ENCODE data around the gene GCNT2. TPM values are rescaled to one million over a fixed set of nuclear protein-coding genes. Genes with fewer than 3 reads are reported as not detected.
A peak's percentile ranks its signal among the peaks of the same experiment; 100 is the strongest.
"Not testable (repeated sequence)": the region's sequence is repeated elsewhere in the genome, so short reads cannot be mapped to it uniquely, and the experiment has no call there.

GCNT2 gene
- total RNA-seq, 1 experiment from 2014 or later, result 33.4 TPM

DNA sequence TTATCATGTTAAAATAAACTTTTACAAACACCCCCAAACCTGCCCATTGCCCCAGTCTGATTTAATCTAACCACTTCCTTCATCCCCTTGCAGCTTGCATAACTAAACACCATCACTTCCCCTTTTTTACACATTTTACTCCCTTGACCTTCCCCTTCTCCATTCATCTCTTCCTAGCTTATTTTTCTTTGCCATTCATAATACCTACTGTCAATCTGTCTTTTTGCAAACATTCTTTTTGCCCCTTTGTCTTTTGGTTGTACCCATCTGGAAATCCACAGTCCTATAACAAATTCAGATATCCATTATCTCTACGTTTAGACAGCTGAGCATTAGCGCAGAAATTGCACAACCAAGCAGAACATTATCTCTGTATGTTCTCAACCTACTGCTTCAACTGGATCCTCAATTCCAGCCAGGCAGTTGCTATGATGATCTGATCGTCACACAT, 122.1 kb downstream of the GCNT2 start:
- DNase-seq, result no peak
- Histone ChIP-seq H3K4me3 (ENCODE audit: insufficient read depth, low read depth, low read length) (no peak overlapping the region), H3K27me3 (ENCODE audit: control insufficient read depth, insufficient read depth, low read length) (no peaks in the 10 kb centered on the region), H3K36me3 (replicated peaks; ENCODE audit: control insufficient read depth, insufficient read depth, low read length) (no peaks in the 10 kb centered on the region)

DNA sequence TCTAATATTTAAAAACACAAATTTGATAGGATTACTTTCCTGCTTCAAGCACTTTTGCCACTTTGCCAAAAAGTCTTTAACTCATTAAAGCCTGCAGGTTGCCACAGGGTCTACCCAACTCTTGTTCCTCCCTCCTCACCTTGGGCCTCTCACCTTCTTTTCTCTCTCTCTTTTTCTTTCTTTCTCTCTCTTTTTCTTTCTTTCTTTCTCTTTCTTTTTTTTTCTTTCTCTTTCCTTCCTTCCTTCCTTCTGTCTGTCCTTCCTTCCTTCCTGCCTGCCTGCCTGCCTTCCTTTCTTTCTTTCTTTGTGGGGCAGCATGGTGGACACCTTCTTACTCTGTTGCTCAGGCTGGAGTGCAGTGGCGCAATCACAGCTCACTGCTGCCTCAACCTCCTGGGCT, 123.1 kb downstream of the GCNT2 start:
- Histone ChIP-seq H3K36me3 (replicated peaks; ENCODE audit: control insufficient read depth, insufficient read depth, low read length) (no peaks in the 10 kb centered on the region), H3K4me3 (ENCODE audit: insufficient read depth, low read depth, low read length) (no peak overlapping the region), H3K27me3 (ENCODE audit: control insufficient read depth, insufficient read depth, low read length) (no peaks in the 10 kb centered on the region)
- DNase-seq, result no peak

DNA sequence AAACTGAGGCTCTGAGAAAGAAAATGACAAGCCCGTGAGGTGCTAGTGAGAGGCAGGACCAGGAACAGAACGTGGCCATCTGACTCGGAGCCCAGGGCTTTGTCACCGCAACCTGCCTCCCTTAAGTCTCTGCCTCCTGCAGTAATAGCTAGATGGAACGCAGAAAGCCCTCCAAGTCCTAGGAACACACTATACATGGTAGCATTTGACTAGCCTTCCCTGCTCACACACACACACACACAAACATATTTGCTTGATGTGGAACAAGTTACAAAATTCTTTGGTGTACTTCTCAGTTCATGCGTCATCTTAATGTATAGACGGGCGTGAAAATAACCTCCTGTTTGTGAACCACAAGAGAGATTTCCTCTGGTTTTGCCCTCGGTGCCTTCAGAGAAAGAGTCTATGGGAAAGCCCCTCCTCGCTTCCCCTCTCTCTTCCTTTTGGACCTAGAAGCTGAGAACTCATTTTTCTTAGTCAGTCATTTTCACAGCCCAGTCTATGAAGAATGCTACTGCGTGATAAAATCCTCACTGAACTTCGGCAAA, 134.4 kb downstream of the GCNT2 start:
- no peak for DNase-seq
- H3K4me3 ChIP-seq (ENCODE audit: insufficient read depth, low read depth, low read length), result no peak overlapping the region
- no peaks in the 10 kb centered on the region; the same call in 1 of the 2 replicates for H3K27me3 ChIP-seq (ENCODE audit: control insufficient read depth, insufficient read depth, low read length)
- no peaks in the 10 kb centered on the region for H3K36me3 ChIP-seq (replicated peaks; ENCODE audit: control insufficient read depth, insufficient read depth, low read length)

DNA sequence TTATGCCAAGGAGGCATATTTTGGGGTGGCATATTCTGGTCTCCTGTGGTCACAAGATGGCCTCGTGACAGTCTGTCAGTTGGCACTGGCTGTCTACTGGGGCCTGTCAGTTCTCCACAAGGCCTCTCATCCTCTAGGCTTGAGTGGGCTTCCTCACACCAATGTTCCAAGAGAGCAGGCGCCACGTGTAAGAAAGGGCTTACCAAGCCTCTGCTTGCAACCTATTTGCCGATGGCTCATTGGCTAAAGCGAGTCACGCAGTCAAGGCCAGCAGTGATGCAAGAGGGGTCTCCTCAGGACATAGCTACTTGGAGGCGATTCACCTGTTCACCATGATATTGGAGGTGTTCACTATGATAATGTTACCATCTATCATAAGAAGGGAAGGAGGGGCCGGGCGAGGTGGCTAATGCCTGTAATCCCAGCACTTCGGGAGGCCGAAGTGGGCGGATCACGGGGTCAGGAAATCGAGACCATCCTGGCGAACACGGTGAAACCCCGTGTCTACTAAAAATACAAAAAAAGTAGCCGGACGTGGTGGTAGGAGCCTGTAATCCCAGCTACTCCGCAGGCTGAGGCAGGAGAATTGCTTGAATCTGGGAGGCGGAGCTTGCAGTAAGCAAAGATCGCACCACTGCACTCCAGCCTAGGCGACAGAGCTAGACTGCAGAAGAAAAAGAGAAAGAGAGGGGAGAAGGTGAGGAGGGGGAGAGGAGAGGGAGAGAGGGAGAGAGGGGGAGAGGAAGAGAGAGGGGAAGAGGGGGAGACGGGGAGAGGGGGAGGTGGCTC, 138.0 kb downstream of the GCNT2 start:
- Histone ChIP-seq H3K36me3 (replicated peaks; ENCODE audit: control insufficient read depth, insufficient read depth, low read length) (no peaks in the 10 kb centered on the region; the same call in 1 of the 2 replicates), H3K4me3 (ENCODE audit: insufficient read depth, low read depth, low read length) (peak overlapping the region; percentile 47), H3K27me3 (ENCODE audit: control insufficient read depth, insufficient read depth, low read length) (no peaks in the 10 kb centered on the region; the same call in 1 of the 2 replicates)
- no peak for DNase-seq

DNA sequence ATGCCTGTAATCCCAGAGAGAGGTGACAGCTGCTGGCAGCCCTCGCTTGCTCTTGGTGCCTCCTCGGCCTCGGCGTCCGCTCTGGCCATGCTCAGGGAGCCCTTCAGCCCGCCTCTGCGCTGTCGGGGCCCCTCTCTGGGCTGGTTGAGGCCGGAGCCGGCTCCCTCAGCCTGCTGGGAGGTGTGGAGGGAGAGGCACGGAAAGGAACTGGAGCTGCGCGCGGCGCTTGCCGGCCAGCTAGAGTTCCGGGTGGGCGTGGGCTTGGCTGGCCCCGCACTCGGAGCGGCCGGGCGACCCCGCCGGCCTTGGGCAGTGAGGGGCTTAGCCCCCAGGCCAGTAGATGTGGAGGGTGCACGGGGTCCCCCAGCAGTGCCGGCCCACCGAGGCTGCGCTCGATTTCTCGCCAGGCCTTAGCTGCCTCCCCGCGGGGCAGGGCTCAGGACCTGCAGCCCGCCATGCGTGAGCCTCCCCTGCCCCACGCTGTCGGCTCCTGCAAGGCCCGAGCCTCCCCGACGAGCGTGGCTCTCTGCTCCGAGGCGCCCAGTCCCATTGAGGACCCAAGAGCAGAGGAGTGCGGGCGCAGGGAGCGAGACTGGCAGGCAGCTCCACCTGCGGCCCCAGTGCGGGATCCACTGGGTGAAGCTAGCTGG, 138.7 kb downstream of the GCNT2 start:
- H3K36me3 ChIP-seq (replicated peaks; ENCODE audit: control insufficient read depth, insufficient read depth, low read length), result no peaks in the 10 kb centered on the region; the same call in 1 of the 2 replicates
- peak; percentile 36 for DNase-seq
- peak overlapping the region; percentile 47 for H3K4me3 ChIP-seq (ENCODE audit: insufficient read depth, low read depth, low read length)
- no peaks in the 10 kb centered on the region; the same call in 1 of the 2 replicates for H3K27me3 ChIP-seq (ENCODE audit: control insufficient read depth, insufficient read depth, low read length)

DNA sequence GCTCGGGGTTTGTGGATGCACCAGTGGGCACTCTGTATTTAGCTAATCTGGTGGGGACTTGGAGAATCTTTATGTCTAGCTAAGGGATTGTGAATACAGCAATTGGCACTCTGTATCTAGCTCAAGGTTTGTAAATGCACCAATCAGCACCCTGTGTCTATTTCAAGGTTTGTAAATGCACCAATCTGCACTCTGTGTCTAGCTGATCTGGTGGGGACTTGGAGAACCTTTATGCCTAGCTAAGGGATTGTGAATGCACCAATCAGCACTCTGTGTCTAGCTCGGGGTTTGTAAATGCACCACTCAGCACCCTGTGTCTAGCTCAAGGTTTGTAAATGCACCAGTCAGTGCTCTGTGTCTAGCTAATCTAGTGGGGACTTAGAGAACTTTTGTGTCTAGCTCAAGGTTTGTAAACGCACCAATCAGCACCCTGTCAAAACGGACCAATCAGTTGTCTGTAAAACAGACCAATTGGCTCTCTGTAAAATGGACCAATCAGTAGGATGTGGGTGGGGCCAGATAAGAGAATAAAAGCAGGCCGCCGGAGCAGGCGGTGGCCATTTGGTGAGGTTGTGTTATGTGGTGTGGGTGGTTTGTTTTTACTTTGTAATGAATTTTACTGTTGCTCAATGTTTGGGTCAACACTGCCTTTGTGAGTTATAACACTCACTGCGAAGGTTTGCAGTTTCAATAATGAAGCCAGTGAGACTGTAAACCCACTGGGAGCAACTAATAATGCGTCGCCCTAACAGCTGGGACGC, 139.5 kb downstream of the GCNT2 start:
- not testable (repeated sequence) for H3K4me3 ChIP-seq (ENCODE audit: insufficient read depth, low read depth, low read length); H3K27me3 ChIP-seq (ENCODE audit: control insufficient read depth, insufficient read depth, low read length); H3K36me3 ChIP-seq (replicated peaks; ENCODE audit: control insufficient read depth, insufficient read depth, low read length); DNase-seq

DNA sequence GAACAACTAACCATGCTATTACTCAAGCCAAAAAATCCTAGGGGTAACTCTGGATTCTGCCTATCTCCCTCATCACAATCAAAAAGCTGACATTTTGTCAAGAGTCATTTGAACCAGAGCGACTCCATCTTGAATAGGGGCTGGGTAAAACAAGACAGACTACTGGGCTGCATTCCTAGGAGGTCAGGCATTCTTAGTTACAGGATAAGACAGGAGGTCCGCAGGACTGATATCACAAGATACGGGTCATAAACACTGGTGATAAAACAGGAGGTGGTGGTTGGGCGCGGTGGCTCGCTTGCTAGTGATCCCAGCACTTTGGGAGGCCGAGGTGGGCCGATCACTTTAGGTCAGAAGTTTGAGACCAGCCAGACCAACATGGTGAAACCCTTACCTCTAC, 141.1 kb downstream of the GCNT2 start:
- Histone ChIP-seq H3K27me3 (ENCODE audit: control insufficient read depth, insufficient read depth, low read length) (no peaks in the 10 kb centered on the region; the same call in 1 of the 2 replicates), H3K36me3 (replicated peaks; ENCODE audit: control insufficient read depth, insufficient read depth, low read length) (no peaks in the 10 kb centered on the region; the same call in 1 of the 2 replicates), H3K4me3 (ENCODE audit: insufficient read depth, low read depth, low read length) (no peak overlapping the region)
- DNase-seq, result no peak

DNA sequence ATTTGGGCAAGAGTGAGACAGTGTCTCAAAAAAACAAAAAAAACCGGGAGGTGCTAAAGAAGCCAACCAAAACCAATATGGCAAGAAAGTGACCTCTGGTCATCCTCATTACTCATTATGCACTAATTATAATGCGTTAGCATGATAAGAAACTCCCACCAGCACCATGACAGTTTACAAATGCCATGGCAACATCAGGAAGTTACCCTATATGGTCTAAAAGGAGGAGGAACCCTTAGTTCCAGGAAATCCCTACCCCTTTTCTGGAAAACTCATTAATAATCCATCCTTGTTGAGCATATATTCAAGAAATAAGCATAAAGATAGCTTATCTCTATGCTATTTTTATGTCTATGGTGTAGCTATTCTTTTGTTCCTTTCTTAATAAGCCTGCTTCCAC, 141.6 kb downstream of the GCNT2 start:
- H3K27me3 ChIP-seq (ENCODE audit: control insufficient read depth, insufficient read depth, low read length), result no peaks in the 10 kb centered on the region; the same call in 1 of the 2 replicates
- H3K36me3 ChIP-seq (replicated peaks; ENCODE audit: control insufficient read depth, insufficient read depth, low read length), result no peaks in the 10 kb centered on the region; the same call in 1 of the 2 replicates
- DNase-seq, result no peak
- H3K4me3 ChIP-seq (ENCODE audit: insufficient read depth, low read depth, low read length), result no peak overlapping the region

DNA sequence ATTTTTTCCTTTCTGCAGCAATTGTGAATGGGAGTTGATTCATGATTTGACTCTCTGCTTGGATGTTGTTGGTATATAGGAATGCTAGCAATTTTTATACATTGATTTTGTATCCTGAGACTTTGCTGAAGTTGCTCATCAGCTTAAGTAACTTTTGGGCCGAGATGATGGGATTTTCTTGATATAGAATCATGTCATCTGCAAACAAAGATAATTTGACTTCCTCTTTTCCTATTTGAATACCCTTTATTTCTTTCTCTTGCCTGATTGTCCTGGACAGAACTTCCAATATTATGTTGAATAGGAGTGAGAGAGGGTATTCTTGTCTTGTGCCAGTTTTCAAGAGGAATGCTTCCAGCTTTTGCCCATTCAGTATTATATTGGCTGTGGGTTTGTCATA, 144.4 kb downstream of the GCNT2 start:
- not testable (repeated sequence) for H3K36me3 ChIP-seq (replicated peaks; ENCODE audit: control insufficient read depth, insufficient read depth, low read length); H3K4me3 ChIP-seq (ENCODE audit: insufficient read depth, low read depth, low read length); DNase-seq; H3K27me3 ChIP-seq (ENCODE audit: control insufficient read depth, insufficient read depth, low read length)

DNA sequence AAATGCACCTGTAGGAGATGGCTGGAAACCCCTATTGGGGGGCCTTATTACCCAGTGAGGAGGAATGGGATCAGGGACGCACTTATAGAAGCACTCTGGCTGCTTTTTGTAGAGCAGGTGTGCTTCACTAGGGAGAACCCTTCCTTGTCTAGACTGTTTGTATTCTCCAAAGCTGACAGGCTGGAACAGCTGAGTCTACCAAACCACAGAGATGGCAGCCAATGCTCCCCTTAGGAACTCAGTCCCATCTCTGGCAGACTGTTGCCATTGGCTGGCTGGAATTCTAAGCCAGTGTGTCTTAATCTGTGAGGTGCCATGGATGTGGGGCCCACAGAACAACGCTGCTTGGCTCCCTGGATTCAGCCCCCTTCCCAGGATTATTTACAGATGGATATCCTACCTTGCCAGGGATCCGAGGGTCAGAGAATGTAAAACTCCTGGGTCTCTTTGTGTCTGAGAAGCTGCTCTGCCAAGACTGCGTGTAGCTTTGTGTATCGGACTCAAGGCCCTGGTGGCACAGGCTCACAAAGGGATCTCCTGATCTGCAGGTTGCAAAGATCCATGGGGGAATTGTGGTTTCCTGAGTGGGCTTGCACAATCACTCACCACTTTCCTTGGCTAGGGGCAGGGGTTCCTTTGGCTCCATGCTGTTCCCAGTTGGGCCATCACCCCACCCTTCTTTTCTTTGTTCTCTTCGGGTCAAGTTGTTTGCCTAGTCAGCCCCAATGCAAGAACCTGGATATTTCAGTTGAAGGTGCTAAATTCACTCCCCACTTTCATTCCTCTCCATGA, 147.2 kb downstream of the GCNT2 start:
- DNase-seq, result no peak
- Histone ChIP-seq H3K4me3 (ENCODE audit: insufficient read depth, low read depth, low read length) (no peak overlapping the region), H3K27me3 (ENCODE audit: control insufficient read depth, insufficient read depth, low read length) (no peaks in the 10 kb centered on the region), H3K36me3 (replicated peaks; ENCODE audit: control insufficient read depth, insufficient read depth, low read length) (no peaks in the 10 kb centered on the region)

DNA sequence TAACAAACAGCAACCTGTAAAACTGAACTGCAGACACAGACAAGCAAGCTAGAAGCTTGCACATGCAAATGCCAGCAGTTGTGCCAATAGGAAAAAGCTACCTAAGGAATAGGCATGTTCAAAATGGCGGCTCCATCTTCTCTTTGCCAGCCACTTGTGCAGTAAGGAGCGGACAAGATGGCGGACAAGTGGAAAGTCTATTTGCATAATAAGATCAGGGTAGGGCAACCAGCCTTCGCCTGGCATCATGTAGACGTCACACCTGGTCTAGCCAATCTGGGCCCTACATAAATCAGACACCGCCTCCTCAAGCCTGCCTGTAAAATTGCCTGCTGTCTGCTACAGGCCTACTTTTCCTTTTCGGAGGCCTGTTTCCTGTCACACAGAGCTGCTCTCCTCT, 155.3 kb downstream of the GCNT2 start:
- Histone ChIP-seq H3K27me3 (ENCODE audit: control insufficient read depth, insufficient read depth, low read length) (no peaks in the 10 kb centered on the region), H3K4me3 (ENCODE audit: insufficient read depth, low read depth, low read length) (no peak overlapping the region), H3K36me3 (replicated peaks; ENCODE audit: control insufficient read depth, insufficient read depth, low read length) (no peaks in the 10 kb centered on the region)
- no peak for DNase-seq

DNA sequence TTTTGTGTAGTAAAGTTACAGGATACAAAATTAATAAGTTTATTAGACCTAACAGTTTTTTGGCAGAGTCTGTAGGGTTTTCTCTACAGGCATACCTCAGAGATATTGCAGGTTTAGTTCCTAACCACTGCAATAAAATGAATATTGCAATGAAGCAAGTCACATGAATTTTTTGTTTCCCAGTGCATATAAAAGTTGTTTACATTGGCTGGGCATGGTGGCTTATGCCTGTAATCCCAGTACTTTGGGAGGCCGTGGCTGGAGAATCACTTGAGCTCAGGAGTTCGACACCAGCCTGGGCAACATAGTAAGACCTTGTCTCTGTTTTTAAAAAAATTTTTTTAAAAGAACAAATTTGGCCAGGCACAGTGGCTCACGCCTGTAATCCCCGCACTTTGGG, 157.3 kb downstream of the GCNT2 start:
- no peak overlapping the region for H3K4me3 ChIP-seq (ENCODE audit: insufficient read depth, low read depth, low read length)
- DNase-seq, result no peak
- H3K36me3 ChIP-seq (replicated peaks; ENCODE audit: control insufficient read depth, insufficient read depth, low read length), result no peaks in the 10 kb centered on the region
- H3K27me3 ChIP-seq (ENCODE audit: control insufficient read depth, insufficient read depth, low read length), result no peaks in the 10 kb centered on the region
